KBM-7 (cell line): Measurements from ENCODE around the gene LDHA.

Experiments used
- DNase-seq: peaks from one replicate; pipeline ENCODE4 v3.0.0-alpha.2; 2015
- in situ Hi-C: fragments of 300-500 bp; cut with MboI; formaldehyde crosslinking; loops from 2 replicates; pipeline ENCODE4 v1.14.3; 2020; ENCODE audit warnings: low sequenced_read_pairs, low pct_unique_long_range_greater_than_20kb, mixed read lengths

LDHA gene

DNA sequence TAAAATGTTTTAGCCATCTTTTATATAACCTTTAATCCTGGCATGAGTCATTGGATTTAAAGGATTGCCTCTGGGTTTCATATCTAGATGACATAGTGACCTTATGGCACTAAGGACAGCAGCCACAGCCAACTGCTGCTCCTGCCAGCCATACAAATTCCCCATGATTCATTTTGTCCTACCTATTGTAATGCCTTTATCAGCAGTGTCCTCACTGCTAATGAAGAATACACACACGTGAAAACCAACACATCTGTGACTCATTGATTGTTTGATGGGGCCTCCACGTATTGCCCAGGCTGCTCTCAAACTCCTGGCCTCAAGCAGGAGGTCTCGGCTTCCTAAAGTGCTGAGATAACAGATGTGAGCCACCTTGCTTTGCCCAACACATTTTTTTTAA, 63.1 kb downstream of the LDHA start:
- in situ Hi-C loops, result no loop called here
- no peak for DNase-seq
